GM10266 (cell line): ENCODE measurements around the gene RFTN1.

Source experiments
- DNase-seq: peaks from one replicate; pipeline ENCODE4 v3.0.0; 2012; ENCODE audit errors: extremely low spot score
- CTCF ChIP-seq: IDR thresholded peaks from 2 replicates; pipeline ENCODE4 v1.5.1; 2012; ENCODE audit warnings: mild to moderate bottlenecking, low read depth; ENCODE audit not compliant: control insufficient read depth, insufficient read depth; ENCODE audit errors: missing control alignments

The RFTN1 gene

GRCh38 chr3:16390581-16390980, 122.9 kb downstream of the RFTN1 start:
- no peak for TF ChIP-seq CTCF
- no peak for DNase-seq

GRCh38 chr3:16388850-16389441, 124.6 kb downstream of the RFTN1 start:
- DNase-seq = no peak

GRCh38 chr3:16386561-16386960, 126.9 kb downstream of the RFTN1 start:
- DNase-seq = no peak
- TF ChIP-seq CTCF = no peak

More at GRCh38 chr3:16388850-16389441, 124.6 kb downstream of the RFTN1 start:
- TF ChIP-seq CTCF = no peak

- no peak for DNase-seq
- no peak for TF ChIP-seq CTCF
These were observed 128.3 kb downstream of the RFTN1 start for GRCh38 chr3:16385151-16385550.

- no peak for DNase-seq
- no peak for TF ChIP-seq CTCF
These were observed 129.6 kb downstream of the RFTN1 start for GRCh38 chr3:16383864-16384263.

- no peak for TF ChIP-seq CTCF
- DNase-seq = no peak
These were observed 130.7 kb downstream of the RFTN1 start for GRCh38 chr3:16382845-16383244.

GRCh38 chr3:16381426-16381825, 132.1 kb downstream of the RFTN1 start:
- no peak for DNase-seq
- no peak for TF ChIP-seq CTCF
